ENCODE measurements around the gene OPHN1.

Gene OPHN1

GRCh38 chrX:68363984-68364383 lies 69.3 kb downstream of the OPHN1 start:
- Histone ChIP-seq H2BK12ac (ENCODE audit: low read length) (no peak overlapping the region), H3K36me3 (ENCODE audit: control insufficient read depth in 1 of 2, insufficient read depth in 2 of 2, low read length in 2 of 2) (no peaks in the 10 kb centered on the region), H3K4ac (ENCODE audit: low read depth, low read length) (no peak overlapping the region), H4K91ac (ENCODE audit: low read depth, low read length) (no peak overlapping the region), H3K4me3 (ENCODE audit: low read depth, low read length) (no peak overlapping the region), H3K79me2 (ENCODE audit: control insufficient read depth, insufficient read depth, low read length, poor library complexity) (no peaks in the 10 kb centered on the region), H2BK120ac (ENCODE audit: insufficient read depth, low read length, poor library complexity) (no peak overlapping the region), H3K27ac (ENCODE audit: low read depth, low read length) (no peak overlapping the region), H3K9me3 (ENCODE audit: insufficient read depth, low read depth, low read length) (no peaks in the 10 kb centered on the region), H3K18ac (ENCODE audit: low read length) (no peak overlapping the region), H4K12ac (ENCODE audit: low read depth, low read length) (no peak overlapping the region), H3K4me2 (ENCODE audit: low read length) (no peak overlapping the region), H2AFZ (ENCODE audit: insufficient read depth, low read length, poor library complexity) (no peak overlapping the region), H4K8ac (ENCODE audit: low read depth, low read length) (no peak overlapping the region), H2BK5ac (ENCODE audit: low read depth, low read length, poor library complexity) (no peak overlapping the region), H3K23ac (ENCODE audit: low read length) (no peak overlapping the region), H3K9ac (ENCODE audit: low read length) (no peak overlapping the region), H3K27me3 (ENCODE audit: insufficient read depth, low read length) (no peaks in the 10 kb centered on the region), H3K79me1 (ENCODE audit: low read length) (no peaks in the 10 kb centered on the region), H3K4me1 (ENCODE audit: control insufficient read depth in 1 of 2, insufficient read depth in 2 of 2, low read length in 2 of 2) (no peaks in the 10 kb centered on the region), H3K14ac (ENCODE audit: low read length) (no peak overlapping the region), H2AK5ac (ENCODE audit: low read length) (no peak overlapping the region)
- peak in 1 of 2 donors; percentile 33 for DNase-seq
- WGBS (ENCODE audit: extremely low coverage, insufficient coverage, insufficient read length): no CpG with 5 or more reads among the region's 2 CpGs

DNA sequence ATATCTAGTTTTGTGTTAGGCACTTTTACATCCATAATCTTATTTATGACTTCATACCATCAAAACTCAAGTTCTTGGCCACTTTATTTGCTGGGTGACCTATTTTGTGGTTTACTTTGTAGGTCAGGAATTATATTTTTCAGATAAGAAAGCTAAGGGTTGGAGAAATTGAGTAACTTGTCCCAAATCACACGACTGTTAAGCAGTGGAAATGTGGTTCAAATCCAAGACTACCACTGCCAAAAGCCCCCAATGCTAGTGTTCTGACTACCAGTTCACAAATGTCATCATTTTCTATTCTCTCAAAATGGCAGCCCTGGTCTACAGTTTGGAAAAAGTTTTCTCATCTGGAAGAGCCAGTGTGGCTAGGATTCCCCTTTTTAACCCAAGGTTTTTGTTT lies 74.6 kb downstream of the OPHN1 start:
- no peaks in the 10 kb centered on the region for H3K4me1 ChIP-seq (ENCODE audit: control insufficient read depth in 1 of 2, insufficient read depth in 2 of 2, low read length in 2 of 2)
- H4K8ac ChIP-seq (ENCODE audit: low read depth, low read length): no peak overlapping the region
- H3K27me3 ChIP-seq (ENCODE audit: insufficient read depth, low read length): no peaks in the 10 kb centered on the region
- no peak overlapping the region for H4K91ac ChIP-seq (ENCODE audit: low read depth, low read length)
- no peaks in the 10 kb centered on the region for H3K9me3 ChIP-seq (ENCODE audit: insufficient read depth, low read depth, low read length)
- H3K9ac ChIP-seq (ENCODE audit: low read length): no peak overlapping the region
- H3K18ac ChIP-seq (ENCODE audit: low read length): no peak overlapping the region
- no peak for DNase-seq
- no peak overlapping the region for H4K12ac ChIP-seq (ENCODE audit: low read depth, low read length)
- H2AFZ ChIP-seq (ENCODE audit: insufficient read depth, low read length, poor library complexity): no peak overlapping the region
- H3K14ac ChIP-seq (ENCODE audit: low read length): no peak overlapping the region
- H3K4ac ChIP-seq (ENCODE audit: low read depth, low read length): no peak overlapping the region
- no peak overlapping the region for H3K4me3 ChIP-seq (ENCODE audit: low read depth, low read length)
- H3K79me1 ChIP-seq (ENCODE audit: low read length): no peaks in the 10 kb centered on the region
- H2AK5ac ChIP-seq (ENCODE audit: low read length): no peak overlapping the region
- no peak overlapping the region for H2BK5ac ChIP-seq (ENCODE audit: low read depth, low read length, poor library complexity)
- H2BK12ac ChIP-seq (ENCODE audit: low read length): no peak overlapping the region
- no peak overlapping the region for H3K27ac ChIP-seq (ENCODE audit: low read depth, low read length)
- no peaks in the 10 kb centered on the region for H3K79me2 ChIP-seq (ENCODE audit: control insufficient read depth, insufficient read depth, low read length, poor library complexity)
- no peaks in the 10 kb centered on the region for H3K36me3 ChIP-seq (ENCODE audit: control insufficient read depth in 1 of 2, insufficient read depth in 2 of 2, low read length in 2 of 2)
- no peak overlapping the region for H3K23ac ChIP-seq (ENCODE audit: low read length)
- WGBS (ENCODE audit: extremely low coverage, insufficient coverage, insufficient read length): no CpG with 5 or more reads among the region's 1 CpG
- no peak overlapping the region for H3K4me2 ChIP-seq (ENCODE audit: low read length)
- H2BK120ac ChIP-seq (ENCODE audit: insufficient read depth, low read length, poor library complexity): no peak overlapping the region

GRCh38 chrX:68355629-68355920 lies 77.7 kb downstream of the OPHN1 start:
- Histone ChIP-seq H3K4me1 (ENCODE audit: control insufficient read depth in 1 of 2, insufficient read depth in 2 of 2, low read length in 2 of 2) (no peaks in the 10 kb centered on the region), H3K4me3 (ENCODE audit: low read depth, low read length) (no peak overlapping the region), H3K23ac (ENCODE audit: low read length) (no peak overlapping the region), H3K9ac (ENCODE audit: low read length) (no peak overlapping the region), H4K12ac (ENCODE audit: low read depth, low read length) (no peak overlapping the region), H2AFZ (ENCODE audit: insufficient read depth, low read length, poor library complexity) (no peak overlapping the region), H3K79me2 (ENCODE audit: control insufficient read depth, insufficient read depth, low read length, poor library complexity) (no peaks in the 10 kb centered on the region), H3K27me3 (ENCODE audit: insufficient read depth, low read length) (no peaks in the 10 kb centered on the region), H4K8ac (ENCODE audit: low read depth, low read length) (no peak overlapping the region), H2BK12ac (ENCODE audit: low read length) (no peak overlapping the region), H3K14ac (ENCODE audit: low read length) (no peak overlapping the region), H3K9me3 (ENCODE audit: insufficient read depth, low read depth, low read length) (no peaks in the 10 kb centered on the region), H3K4ac (ENCODE audit: low read depth, low read length) (no peak overlapping the region), H2BK120ac (ENCODE audit: insufficient read depth, low read length, poor library complexity) (no peak overlapping the region), H3K18ac (ENCODE audit: low read length) (no peak overlapping the region), H3K36me3 (ENCODE audit: control insufficient read depth in 1 of 2, insufficient read depth in 2 of 2, low read length in 2 of 2) (no peaks in the 10 kb centered on the region), H4K91ac (ENCODE audit: low read depth, low read length) (no peak overlapping the region), H2BK5ac (ENCODE audit: low read depth, low read length, poor library complexity) (no peak overlapping the region), H3K4me2 (ENCODE audit: low read length) (no peak overlapping the region), H2AK5ac (ENCODE audit: low read length) (no peak overlapping the region), H3K79me1 (ENCODE audit: low read length) (no peaks in the 10 kb centered on the region), H3K27ac (ENCODE audit: low read depth, low read length) (no peak overlapping the region)
- WGBS (ENCODE audit: extremely low coverage, insufficient coverage, insufficient read length): no CpG with 5 or more reads among the region's 4 CpGs
- DNase-seq: no peak

DNA sequence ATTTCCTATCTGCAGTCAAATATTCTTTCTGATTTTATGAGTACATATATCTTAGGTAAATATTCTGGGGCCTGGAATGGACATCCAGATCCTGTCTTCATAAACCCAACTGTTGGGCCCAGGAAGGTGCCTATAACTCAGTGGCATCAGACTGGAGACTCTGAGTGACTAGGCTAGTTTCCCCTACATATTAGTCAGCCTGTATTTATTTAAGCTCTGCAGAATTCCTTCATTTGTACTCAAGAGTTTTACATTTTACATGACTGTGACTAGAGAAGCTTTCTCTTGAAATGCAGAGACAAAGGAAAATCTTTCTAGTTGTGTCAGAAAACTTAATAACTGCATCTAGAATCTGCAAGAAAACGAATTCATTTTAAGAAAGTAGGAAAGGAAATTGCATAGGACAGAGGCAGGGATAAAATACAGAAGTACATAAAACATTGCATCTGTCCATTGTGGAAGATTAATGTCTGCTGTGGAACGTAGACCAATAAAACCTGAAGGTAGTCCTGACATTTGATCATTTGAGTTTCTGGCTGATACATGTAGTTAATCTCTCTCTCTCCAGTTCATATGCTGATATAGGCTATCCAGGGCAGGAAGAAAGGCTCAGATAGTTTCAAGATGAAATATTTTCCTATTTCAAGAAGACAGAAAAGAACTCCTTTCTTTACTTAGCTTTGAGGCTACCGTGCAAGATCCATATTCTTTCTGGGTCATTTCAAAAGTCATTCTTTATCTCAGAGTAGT lies 78.2 kb downstream of the OPHN1 start:
- WGBS (ENCODE audit: extremely low coverage, insufficient coverage, insufficient read length): no CpG with 5 or more reads among the region's 3 CpGs

More for the DNA sequence above, 78.2 kb downstream of the OPHN1 start:
- H2AK5ac ChIP-seq (ENCODE audit: low read length): no peak overlapping the region
- no peak overlapping the region for H3K9ac ChIP-seq (ENCODE audit: low read length)
- no peak overlapping the region for H3K4ac ChIP-seq (ENCODE audit: low read depth, low read length)
- H4K8ac ChIP-seq (ENCODE audit: low read depth, low read length): no peak overlapping the region
- H2BK5ac ChIP-seq (ENCODE audit: low read depth, low read length, poor library complexity): no peak overlapping the region
- H4K12ac ChIP-seq (ENCODE audit: low read depth, low read length): no peak overlapping the region
- H3K4me3 ChIP-seq (ENCODE audit: low read depth, low read length): no peak overlapping the region
- no peak overlapping the region for H2AFZ ChIP-seq (ENCODE audit: insufficient read depth, low read length, poor library complexity)
- H4K91ac ChIP-seq (ENCODE audit: low read depth, low read length): no peak overlapping the region
- H3K79me1 ChIP-seq (ENCODE audit: low read length): no peaks in the 10 kb centered on the region
- no peaks in the 10 kb centered on the region for H3K9me3 ChIP-seq (ENCODE audit: insufficient read depth, low read depth, low read length)
- H2BK12ac ChIP-seq (ENCODE audit: low read length): no peak overlapping the region
- H3K79me2 ChIP-seq (ENCODE audit: control insufficient read depth, insufficient read depth, low read length, poor library complexity): no peaks in the 10 kb centered on the region
- no peak for DNase-seq
- H3K36me3 ChIP-seq (ENCODE audit: control insufficient read depth in 1 of 2, insufficient read depth in 2 of 2, low read length in 2 of 2): no peaks in the 10 kb centered on the region
- no peak overlapping the region for H3K23ac ChIP-seq (ENCODE audit: low read length)
- no peak overlapping the region for H3K14ac ChIP-seq (ENCODE audit: low read length)
- H2BK120ac ChIP-seq (ENCODE audit: insufficient read depth, low read length, poor library complexity): no peak overlapping the region
- no peak overlapping the region for H3K18ac ChIP-seq (ENCODE audit: low read length)
- H3K27me3 ChIP-seq (ENCODE audit: insufficient read depth, low read length): no peaks in the 10 kb centered on the region
- H3K4me1 ChIP-seq (ENCODE audit: control insufficient read depth in 1 of 2, insufficient read depth in 2 of 2, low read length in 2 of 2): no peaks in the 10 kb centered on the region
- no peak overlapping the region for H3K4me2 ChIP-seq (ENCODE audit: low read length)
- no peak overlapping the region for H3K27ac ChIP-seq (ENCODE audit: low read depth, low read length)

Data from trophoblast cell (in vitro differentiated cells and primary cell).